ENCODE measurements around the gene IKBKG. TPM values are rescaled to one million over a fixed set of nuclear protein-coding genes. Genes with fewer than 3 reads are reported as not detected.

IKBKG gene
- polyA plus RNA-seq, 1 of the 3 experiments (the other 2 are of a cell fraction) = 36.4 TPM

- Histone ChIP-seq H4K20me1 (ENCODE audit: insufficient read depth) (no peaks in the 10 kb centered on the region), H3K36me3 (replicated peaks in 1 of 2; ENCODE audit: control insufficient read depth in 1 of 2, insufficient read depth in 2 of 2, low read length in 1 of 2) (no peaks in the 10 kb centered on the region), H3K79me2 (ENCODE audit: insufficient read depth) (no peaks in the 10 kb centered on the region), H3K9me3 (no peaks in the 10 kb centered on the region), H3K9me2 (no peaks in the 10 kb centered on the region), H2AFZ (ENCODE audit: low read depth) (no peak overlapping the region), H3K27me3 (ENCODE audit: insufficient read depth) (peaks cover 19% of the 10 kb centered on the region; the same call in 1 of the 2 replicates), H3K4me1 (ENCODE audit: control insufficient read depth in 1 of 2, insufficient read depth in 2 of 2, low read depth in 1 of 2, low read length in 1 of 2) (no peaks in the 10 kb centered on the region), H3K4me2 (no peak overlapping the region), H3F3A (replicated peaks; ENCODE audit: insufficient read depth) (no peaks in the 10 kb centered on the region), H3K9ac (no peak overlapping the region), H3K27ac (ENCODE audit: low read depth in 2 of 2, low read length in 1 of 2) (no peak overlapping the region), H3K4me3 (ENCODE audit: low read depth in 2 of 2, low read length in 1 of 2) (no peak overlapping the region)
- ChIA-PET CTCF (no interaction called here), POLR2A (no interaction called here)
- TF ChIP-seq MEF2A (IDR thresholded peaks at IDR 0.05; ENCODE audit: borderline replicate concordance, low read depth) (no peak), RXRA (IDR thresholded peaks at IDR 0.05; ENCODE audit: borderline replicate concordance, low read depth) (no peak), USF1 (IDR thresholded peaks at IDR 0.05; ENCODE audit: borderline replicate concordance, low read depth) (no peak), SMC3 (IDR thresholded peaks at IDR 0.05; ENCODE audit: low read depth, low read length) (no peak), EP300 (IDR thresholded peaks at IDR 0.05; ENCODE audit: borderline replicate concordance in 1 of 2, low read depth in 1 of 2, low read length in 1 of 2) (no peak), RAD21 (IDR thresholded peaks at IDR 0.05; ENCODE audit: low read length) (no peak), TCF12 (IDR thresholded peaks at IDR 0.05) (no peak), REST (IDR thresholded peaks at IDR 0.05; ENCODE audit: low read depth, low read length) (no peak)
- TF ChIP-seq, protein P1, sequence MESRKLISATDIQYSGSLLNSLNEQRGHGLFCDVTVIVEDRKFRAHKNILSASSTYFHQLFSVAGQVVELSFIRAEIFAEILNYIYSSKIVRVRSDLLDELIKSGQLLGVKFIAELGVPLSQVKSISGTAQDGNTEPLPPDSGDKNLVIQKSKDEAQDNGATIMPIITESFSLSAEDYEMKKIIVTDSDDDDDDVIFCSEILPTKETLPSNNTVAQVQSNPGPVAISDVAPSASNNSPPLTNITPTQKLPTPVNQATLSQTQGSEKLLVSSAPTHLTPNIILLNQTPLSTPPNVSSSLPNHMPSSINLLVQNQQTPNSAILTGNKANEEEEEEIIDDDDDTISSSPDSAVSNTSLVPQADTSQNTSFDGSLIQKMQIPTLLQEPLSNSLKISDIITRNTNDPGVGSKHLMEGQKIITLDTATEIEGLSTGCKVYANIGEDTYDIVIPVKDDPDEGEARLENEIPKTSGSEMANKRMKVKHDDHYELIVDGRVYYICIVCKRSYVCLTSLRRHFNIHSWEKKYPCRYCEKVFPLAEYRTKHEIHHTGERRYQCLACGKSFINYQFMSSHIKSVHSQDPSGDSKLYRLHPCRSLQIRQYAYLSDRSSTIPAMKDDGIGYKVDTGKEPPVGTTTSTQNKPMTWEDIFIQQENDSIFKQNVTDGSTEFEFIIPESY (IDR thresholded peaks at IDR 0.05; ENCODE audit: borderline replicate concordance, low read depth) = no peak
- TF ChIP-seq, protein P2, sequence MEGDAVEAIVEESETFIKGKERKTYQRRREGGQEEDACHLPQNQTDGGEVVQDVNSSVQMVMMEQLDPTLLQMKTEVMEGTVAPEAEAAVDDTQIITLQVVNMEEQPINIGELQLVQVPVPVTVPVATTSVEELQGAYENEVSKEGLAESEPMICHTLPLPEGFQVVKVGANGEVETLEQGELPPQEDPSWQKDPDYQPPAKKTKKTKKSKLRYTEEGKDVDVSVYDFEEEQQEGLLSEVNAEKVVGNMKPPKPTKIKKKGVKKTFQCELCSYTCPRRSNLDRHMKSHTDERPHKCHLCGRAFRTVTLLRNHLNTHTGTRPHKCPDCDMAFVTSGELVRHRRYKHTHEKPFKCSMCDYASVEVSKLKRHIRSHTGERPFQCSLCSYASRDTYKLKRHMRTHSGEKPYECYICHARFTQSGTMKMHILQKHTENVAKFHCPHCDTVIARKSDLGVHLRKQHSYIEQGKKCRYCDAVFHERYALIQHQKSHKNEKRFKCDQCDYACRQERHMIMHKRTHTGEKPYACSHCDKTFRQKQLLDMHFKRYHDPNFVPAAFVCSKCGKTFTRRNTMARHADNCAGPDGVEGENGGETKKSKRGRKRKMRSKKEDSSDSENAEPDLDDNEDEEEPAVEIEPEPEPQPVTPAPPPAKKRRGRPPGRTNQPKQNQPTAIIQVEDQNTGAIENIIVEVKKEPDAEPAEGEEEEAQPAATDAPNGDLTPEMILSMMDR (IDR thresholded peaks at IDR 0.05) = no peak
- 0% methylated on average over 2 of the region's 2 CpGs for WGBS (ENCODE audit: low lambda C conversion rate)
- no peak for DNase-seq
Observed at GRCh38 chrX:154595559-154596249, 48.3 kb downstream of the IKBKG start.

Data from SK-N-SH (cell line).